ENCODE measurements around the gene DHRS12. TPM values are rescaled to one million over a fixed set of nuclear protein-coding genes. Genes with fewer than 3 reads are reported as not detected.

The DHRS12 gene
- total and polyA plus RNA-seq, 4 donors: 11.8 to 23.5 (median 14.5) TPM

- H3K4me1 ChIP-seq (ENCODE audit: control insufficient read depth in 1 of 2, insufficient read depth in 2 of 2, low read length in 2 of 2): peaks cover 0 to 2% of the 10 kb centered on the region in 2 donors
- DNase-seq: no peak
- 92 to 93% methylated on average over 2 of the region's 2 CpGs for WGBS, 2 donors
- peaks cover 0 to 4% of the 10 kb centered on the region in 2 donors for H3K36me3 ChIP-seq (ENCODE audit: control insufficient read depth in 1 of 2, insufficient read depth in 2 of 2, low read length in 1 of 2)
- no peak overlapping the region for H3K4me3 ChIP-seq (ENCODE audit: low read length in 2 of 2)
- H3K27me3 ChIP-seq (ENCODE audit: control insufficient read depth in 1 of 2, insufficient read depth in 2 of 2, low read length in 1 of 2): no peaks in the 10 kb centered on the region
- intact Hi-C loops (cut with DNase I): loop anchor here in 1 of 2 donors (5.0 kb wide), 1 partner anchor 64 kb away; the partner anchor contains the start of gene DHRS12
- no peaks in the 10 kb centered on the region for H3K9me3 ChIP-seq (ENCODE audit: control insufficient read depth, low read length)
- no peak for ATAC-seq (ENCODE audit: low FRiP score)
- no peak overlapping the region for H3K27ac ChIP-seq (ENCODE audit: low read depth in 1 of 2, low read length in 2 of 2)
These were observed 65.6 kb downstream of the DHRS12 start for GRCh38 chr13:51738226-51738905.

GRCh38 chr13:51737609-51738008 is 66.4 kb downstream of the DHRS12 start:
- peaks cover 0 to 2% of the 10 kb centered on the region in 2 donors for H3K4me1 ChIP-seq (ENCODE audit: control insufficient read depth in 1 of 2, insufficient read depth in 2 of 2, low read length in 2 of 2)
- DNase-seq (no peak), ATAC-seq (ENCODE audit: low FRiP score) (no peak)
- no peak overlapping the region for H3K27ac ChIP-seq (ENCODE audit: low read depth in 1 of 2, low read length in 2 of 2)
- intact Hi-C loops (cut with DNase I): loop anchor here in 1 of 2 donors (5.0 kb wide), 1 partner anchor 65 kb away; the partner anchor contains the start of gene DHRS12
- H3K4me3 ChIP-seq (ENCODE audit: low read length in 2 of 2): no peak overlapping the region
- no peaks in the 10 kb centered on the region for H3K9me3 ChIP-seq (ENCODE audit: control insufficient read depth, low read length)
- peaks cover 0 to 4% of the 10 kb centered on the region in 2 donors for H3K36me3 ChIP-seq (ENCODE audit: control insufficient read depth in 1 of 2, insufficient read depth in 2 of 2, low read length in 1 of 2)
- WGBS, 2 donors: 92 to 96% methylated on average over 3 of the region's 3 CpGs
- H3K27me3 ChIP-seq (ENCODE audit: control insufficient read depth in 1 of 2, insufficient read depth in 2 of 2, low read length in 1 of 2): no peaks in the 10 kb centered on the region

- intact Hi-C loops (cut with DNase I): loop anchor here (5.0 kb wide), 3 partner anchors 68 to 297 kb away; partner anchors contain the start of genes DHRS12 (in 1 of the 2) and INTS6 (in 1 of the 2)
- peaks cover 9 to 16% of the 10 kb centered on the region in 2 donors for H3K4me1 ChIP-seq (ENCODE audit: control insufficient read depth in 1 of 2, insufficient read depth in 2 of 2, low read length in 2 of 2)
- H3K27me3 ChIP-seq (ENCODE audit: control insufficient read depth in 1 of 2, insufficient read depth in 2 of 2, low read length in 1 of 2): no peaks in the 10 kb centered on the region
- no peak for DNase-seq
- H3K36me3 ChIP-seq (ENCODE audit: control insufficient read depth in 1 of 2, insufficient read depth in 2 of 2, low read length in 1 of 2): peaks cover 0 to 4% of the 10 kb centered on the region in 2 donors
- WGBS, 2 donors: 68 to 76% methylated on average over 2 of the region's 2 CpGs
- no peaks in the 10 kb centered on the region for H3K9me3 ChIP-seq (ENCODE audit: control insufficient read depth, low read length)
- no peak overlapping the region for H3K4me3 ChIP-seq (ENCODE audit: low read length in 2 of 2)
- no peak overlapping the region for H3K27ac ChIP-seq (ENCODE audit: low read depth in 1 of 2, low read length in 2 of 2)
- ATAC-seq (ENCODE audit: low FRiP score): no peak
These were observed 69.2 kb downstream of the DHRS12 start for GRCh38 chr13:51734786-51735185.

- WGBS, 2 donors: 75 to 76% methylated on average over 3 of the region's 3 CpGs
- no peak overlapping the region for H3K4me3 ChIP-seq (ENCODE audit: low read length in 2 of 2)
- ATAC-seq (ENCODE audit: low FRiP score) (no peak), DNase-seq (no peak)
- H3K36me3 ChIP-seq (ENCODE audit: control insufficient read depth in 1 of 2, insufficient read depth in 2 of 2, low read length in 1 of 2): peaks cover 0 to 1% of the 10 kb centered on the region in 2 donors
- H3K27me3 ChIP-seq (ENCODE audit: control insufficient read depth in 1 of 2, insufficient read depth in 2 of 2, low read length in 1 of 2): no peaks in the 10 kb centered on the region
- H3K9me3 ChIP-seq (ENCODE audit: control insufficient read depth, low read length): no peaks in the 10 kb centered on the region
- intact Hi-C loops (cut with DNase I): loop anchor here in 1 of 2 donors (5.0 kb wide), 2 partner anchors 281 to 296 kb away; partner anchors contain the start of gene INTS6
- H3K27ac ChIP-seq (ENCODE audit: low read depth in 1 of 2, low read length in 2 of 2): peak overlapping the region in 1 of 2 donors; percentile 1
- peaks cover 16 to 18% of the 10 kb centered on the region in 2 donors for H3K4me1 ChIP-seq (ENCODE audit: control insufficient read depth in 1 of 2, insufficient read depth in 2 of 2, low read length in 2 of 2)
These were observed 70.3 kb downstream of the DHRS12 start for GRCh38 chr13:51733374-51734298.

GRCh38 chr13:51731759-51732158 is 72.2 kb downstream of the DHRS12 start:
- DNase-seq (no peak), ATAC-seq (ENCODE audit: low FRiP score) (peak; percentile 55)
- WGBS, 2 donors: 8 to 9% methylated on average over 4 of the region's 4 CpGs
- Histone ChIP-seq H3K36me3 (ENCODE audit: control insufficient read depth in 1 of 2, insufficient read depth in 2 of 2, low read length in 1 of 2) (peaks cover 0 to 1% of the 10 kb centered on the region in 2 donors), H3K27me3 (ENCODE audit: control insufficient read depth in 1 of 2, insufficient read depth in 2 of 2, low read length in 1 of 2) (no peaks in the 10 kb centered on the region), H3K4me1 (ENCODE audit: control insufficient read depth in 1 of 2, insufficient read depth in 2 of 2, low read length in 2 of 2) (peaks cover 16 to 25% of the 10 kb centered on the region in 2 donors), H3K9me3 (ENCODE audit: control insufficient read depth, low read length) (no peaks in the 10 kb centered on the region), H3K4me3 (ENCODE audit: low read length in 2 of 2) (no peak overlapping the region), H3K27ac (ENCODE audit: low read depth in 1 of 2, low read length in 2 of 2) (peak overlapping the region in 1 of 2 donors; percentile 85)
- intact Hi-C loops (cut with DNase I): loop anchor here in 1 of 2 donors (5.0 kb wide), 2 partner anchors 279 to 294 kb away; partner anchors contain the start of gene INTS6

GRCh38 chr13:51730927-51731326 is 73.0 kb downstream of the DHRS12 start:
- no peaks in the 10 kb centered on the region for H3K27me3 ChIP-seq (ENCODE audit: control insufficient read depth in 1 of 2, insufficient read depth in 2 of 2, low read length in 1 of 2)
- peak overlapping the region in 1 of 2 donors; percentile 34 for H3K4me3 ChIP-seq (ENCODE audit: low read length in 2 of 2)
- H3K36me3 ChIP-seq (ENCODE audit: control insufficient read depth in 1 of 2, insufficient read depth in 2 of 2, low read length in 1 of 2): peaks cover 0 to 1% of the 10 kb centered on the region in 2 donors
- intact Hi-C loops (cut with DNase I): loop anchor here in 1 of 2 donors (5.0 kb wide), 2 partner anchors 279 to 294 kb away; partner anchors contain the start of gene INTS6
- ATAC-seq (ENCODE audit: low FRiP score) (no peak), DNase-seq (no peak)
- H3K27ac ChIP-seq (ENCODE audit: low read depth in 1 of 2, low read length in 2 of 2): peak overlapping the region; percentile 89 to 100
- 93 to 100% methylated on average over 1 of the region's 1 CpG for WGBS, 2 donors
- H3K4me1 ChIP-seq (ENCODE audit: control insufficient read depth in 1 of 2, insufficient read depth in 2 of 2, low read length in 2 of 2): peaks cover 16 to 29% of the 10 kb centered on the region in 2 donors
- H3K9me3 ChIP-seq (ENCODE audit: control insufficient read depth, low read length): no peaks in the 10 kb centered on the region

- intact Hi-C loops (cut with DNase I): loop anchor here (2.0 to 10.0 kb wide), 4 partner anchors 55 to 293 kb away; partner anchors contain the start of genes INTS6 (in 1 of the 2) and WDFY2 (in 1 of the 2)
- H3K36me3 ChIP-seq (ENCODE audit: control insufficient read depth in 1 of 2, insufficient read depth in 2 of 2, low read length in 1 of 2): peaks cover 0 to under 1% of the 10 kb centered on the region in 2 donors
- ATAC-seq (ENCODE audit: low FRiP score): peak; percentile 86
- peak overlapping the region; percentile 89 to 100 for H3K27ac ChIP-seq (ENCODE audit: low read depth in 1 of 2, low read length in 2 of 2)
- no peaks in the 10 kb centered on the region for H3K9me3 ChIP-seq (ENCODE audit: control insufficient read depth, low read length)
- peaks cover 16 to 29% of the 10 kb centered on the region in 2 donors for H3K4me1 ChIP-seq (ENCODE audit: control insufficient read depth in 1 of 2, insufficient read depth in 2 of 2, low read length in 2 of 2)
- H3K27me3 ChIP-seq (ENCODE audit: control insufficient read depth in 1 of 2, insufficient read depth in 2 of 2, low read length in 1 of 2): no peaks in the 10 kb centered on the region
- peak; percentile 76 to 86 for DNase-seq
- no peak overlapping the region for H3K4me3 ChIP-seq (ENCODE audit: low read length in 2 of 2)
- 8 to 11% methylated on average over 11 of the region's 11 CpGs for WGBS, 2 donors
These were observed 74.0 kb downstream of the DHRS12 start for GRCh38 chr13:51729866-51730553.

- Histone ChIP-seq H3K36me3 (ENCODE audit: control insufficient read depth in 1 of 2, insufficient read depth in 2 of 2, low read length in 1 of 2) (no peaks in the 10 kb centered on the region), H3K4me1 (ENCODE audit: control insufficient read depth in 1 of 2, insufficient read depth in 2 of 2, low read length in 2 of 2) (peaks cover 16 to 29% of the 10 kb centered on the region in 2 donors), H3K4me3 (ENCODE audit: low read length in 2 of 2) (no peak overlapping the region), H3K27ac (ENCODE audit: low read depth in 1 of 2, low read length in 2 of 2) (peak overlapping the region; percentile 59 to 74), H3K27me3 (ENCODE audit: control insufficient read depth in 1 of 2, insufficient read depth in 2 of 2, low read length in 1 of 2) (no peaks in the 10 kb centered on the region), H3K9me3 (ENCODE audit: control insufficient read depth, low read length) (no peaks in the 10 kb centered on the region)
- ATAC-seq (ENCODE audit: low FRiP score): no peak
- WGBS, 2 donors: 64 to 70% methylated on average over 10 of the region's 10 CpGs
- DNase-seq: no peak
- intact Hi-C loops (cut with DNase I): loop anchor here (2.0 to 10.0 kb wide), 2 partner anchors 54 to 144 kb away; partner anchors contain the start of gene WDFY2 (in 1 of the 2)
These were observed 75.0 kb downstream of the DHRS12 start for GRCh38 chr13:51728972-51729371.

Measured in aorta (tissue), 5 donors.